WTC11 (cell line): ENCODE results near the gene ERBB4. TPM values are rescaled to one million over a fixed set of nuclear protein-coding genes. Genes with fewer than 3 reads are reported as not detected.

Source experiments
- ATAC-seq: fragments of 200-7000 bp; cut with Tn5 transposase; 2 replicates; pipeline ENCODE4 v1.10.0; 2021; ENCODE audit warnings: mild to moderate bottlenecking, moderate library complexity
- CTCF ChIA-PET: fragments of 300-600 bp; sonication (Branson Sonifier 250); formaldehyde crosslinking; loops from one replicate; lab custom pipeline; 2021; ENCODE audit warnings: antibody characterized with exemption; lab: Charles Lee
- POLR2A ChIA-PET: fragments of 350-600 bp; sonication (Branson Sonifier 250); formaldehyde crosslinking; loops from one replicate; lab custom pipeline; 2021; ENCODE audit warnings: antibody characterized with exemption; lab: Charles Lee
- DNase-seq: peaks from one replicate; pipeline ENCODE4 v3.0.0; 2021; ENCODE audit warnings: low spot score
- H3K27ac Mint-ChIP-seq: 2 replicates; pipeline ENCODE4 v1.8.0; 2021; ENCODE audit warnings: mixed read lengths
- H3K27me3 Mint-ChIP-seq: 2 replicates; pipeline ENCODE4 v1.8.0; 2021; ENCODE audit warnings: low read depth, mild to moderate bottlenecking, moderate library complexity, mixed read lengths
- H3K36me3 Mint-ChIP-seq: 2 replicates; pipeline ENCODE4 v1.8.0; 2021; ENCODE audit warnings: mixed read lengths
- H3K4me1 Mint-ChIP-seq: 2 replicates; pipeline ENCODE4 v1.8.0; 2022; ENCODE audit warnings: mixed read lengths
- H3K4me3 Mint-ChIP-seq: 2 replicates; pipeline ENCODE4 v1.8.0; 2021; ENCODE audit warnings: mild to moderate bottlenecking, moderate library complexity, mixed read lengths
- H3K9me3 Mint-ChIP-seq: 2 replicates; pipeline ENCODE4 v1.8.0; 2021; ENCODE audit warnings: mixed read lengths
- AR ChIP-seq: fragments of 250-450 bp; sonication (Bioruptor Pico); IDR thresholded peaks from 2 replicates; pipeline ENCODE4 v1.9.0; 2021; ENCODE audit warnings: mild to moderate bottlenecking
- CBFB ChIP-seq: sonication (generic); formaldehyde crosslinking; IDR thresholded peaks from 2 replicates; pipeline ENCODE4 v1.8.1; 2022; ENCODE audit warnings: mild to moderate bottlenecking, low read depth, missing genetic modification reagents
- CREM ChIP-seq: sonication (generic); formaldehyde crosslinking; IDR thresholded peaks from 2 replicates; pipeline ENCODE4 v1.8.1; 2022; ENCODE audit warnings: mild to moderate bottlenecking, missing genetic modification reagents, moderate library complexity
- ELF4 ChIP-seq: sonication (generic); formaldehyde crosslinking; IDR thresholded peaks from 2 replicates; pipeline ENCODE4 v1.8.1; 2022; ENCODE audit warnings: low read depth, mild to moderate bottlenecking, moderate library complexity, missing genetic modification reagents
- ESRRA ChIP-seq: sonication (generic); formaldehyde crosslinking; IDR thresholded peaks from 2 replicates; pipeline ENCODE4 v1.8.1; 2022; ENCODE audit warnings: mild to moderate bottlenecking, missing genetic modification reagents, borderline replicate concordance
- ETV6 ChIP-seq: sonication (generic); formaldehyde crosslinking; IDR thresholded peaks from 2 replicates; pipeline ENCODE4 v1.8.1; 2022; ENCODE audit warnings: mild to moderate bottlenecking, missing genetic modification reagents
- FOXP4 ChIP-seq: sonication (generic); formaldehyde crosslinking; IDR thresholded peaks from 2 replicates; pipeline ENCODE4 v1.8.0; 2022; ENCODE audit warnings: mild to moderate bottlenecking, missing genetic modification reagents
- GRHL2 ChIP-seq: fragments of 250-450 bp; sonication (Bioruptor Pico); IDR thresholded peaks from 2 replicates; pipeline ENCODE4 v1.8.0; 2022; ENCODE audit warnings: mild to moderate bottlenecking, moderate library complexity; ENCODE audit not compliant: insufficient replicate concordance, severe bottlenecking
- GTF2I ChIP-seq: fragments of 250-450 bp; sonication (Bioruptor Pico); conservative IDR thresholded peaks from 2 replicates; pipeline ENCODE4 v1.4.0; 2021; ENCODE audit warnings: mild to moderate bottlenecking
- HMGA2 ChIP-seq: fragments of 250-450 bp; sonication (Bioruptor Pico); IDR thresholded peaks from 2 replicates; pipeline ENCODE4 v1.4.0; 2021; ENCODE audit warnings: mild to moderate bottlenecking, moderate library complexity
- HMGXB4 ChIP-seq: sonication (generic); formaldehyde crosslinking; IDR thresholded peaks from 2 replicates; pipeline ENCODE4 v1.8.1; 2023; ENCODE audit warnings: mild to moderate bottlenecking, moderate library complexity, missing genetic modification reagents
- KAT7 ChIP-seq: sonication (generic); formaldehyde crosslinking; IDR thresholded peaks from 2 replicates; pipeline ENCODE4 v1.8.1; 2023; ENCODE audit warnings: missing genetic modification reagents, mild to moderate bottlenecking, borderline replicate concordance
- MAX ChIP-seq: sonication (generic); formaldehyde crosslinking; IDR thresholded peaks from 2 replicates; pipeline ENCODE4 v1.8.0; 2022; ENCODE audit warnings: mild to moderate bottlenecking, missing genetic modification reagents
- NFATC4 ChIP-seq: fragments of 250-450 bp; sonication (Bioruptor Pico); IDR thresholded peaks from 2 replicates; pipeline ENCODE4 v1.9.0; 2021; ENCODE audit warnings: mild to moderate bottlenecking
- NFYB ChIP-seq: sonication (generic); formaldehyde crosslinking; conservative IDR thresholded peaks from 2 replicates; pipeline ENCODE4 v1.8.0; 2022; ENCODE audit warnings: low read depth, missing genetic modification reagents
- NR1H2 ChIP-seq: sonication (generic); formaldehyde crosslinking; IDR thresholded peaks from 2 replicates; pipeline ENCODE4 v1.9.0; 2021; ENCODE audit warnings: mild to moderate bottlenecking, moderate library complexity, missing genetic modification reagents
- SMAD4 ChIP-seq: sonication (generic); formaldehyde crosslinking; IDR thresholded peaks from 2 replicates; pipeline ENCODE4 v1.8.0; 2022; ENCODE audit warnings: mild to moderate bottlenecking, missing genetic modification reagents
- TP53 ChIP-seq: sonication (generic); formaldehyde crosslinking; IDR thresholded peaks from 2 replicates; pipeline ENCODE4 v1.8.1; 2023; ENCODE audit warnings: mild to moderate bottlenecking, missing genetic modification reagents
- USF2 ChIP-seq: sonication (generic); formaldehyde crosslinking; IDR thresholded peaks from 2 replicates; pipeline ENCODE4 v1.8.1; 2023; ENCODE audit warnings: mild to moderate bottlenecking, missing genetic modification reagents, moderate library complexity
- ZBTB21 ChIP-seq: sonication (generic); formaldehyde crosslinking; IDR thresholded peaks from 2 replicates; pipeline ENCODE4 v1.8.1; 2023; ENCODE audit warnings: mild to moderate bottlenecking, missing genetic modification reagents, borderline replicate concordance
- ZNF232 ChIP-seq: sonication (generic); formaldehyde crosslinking; IDR thresholded peaks from 2 replicates; pipeline ENCODE4 v1.8.0; 2022; ENCODE audit warnings: mild to moderate bottlenecking, missing genetic modification reagents
- ZNF396 ChIP-seq: fragments of 250-450 bp; sonication (Bioruptor Pico); IDR thresholded peaks from 2 replicates; pipeline ENCODE4 v1.8.0; 2021; ENCODE audit warnings: mild to moderate bottlenecking, moderate library complexity, borderline replicate concordance
- ZNF423 ChIP-seq: fragments of 250-450 bp; sonication (Bioruptor Pico); IDR thresholded peaks from 2 replicates; pipeline ENCODE4 v2.1.2; 2022; ENCODE audit warnings: mild to moderate bottlenecking, moderate library complexity
- ZSCAN18 ChIP-seq: fragments of 250-450 bp; sonication (Bioruptor Pico); IDR thresholded peaks from 2 replicates; pipeline ENCODE4 v2.1.2; 2022; ENCODE audit warnings: mild to moderate bottlenecking, moderate library complexity
- total RNA-seq: library from RNA; stranded (reverse); gene quantifications from 3 replicates; pipeline ENCODE4 v1.2.3, GENCODE V29; 2021

ERBB4 gene
- total RNA-seq, 1 experiment from 2014 or later: 1.6 TPM

GRCh38 chr2:212154477-212154878 is 384.1 kb downstream of the ERBB4 start:
- H3K27me3 Mint-ChIP-seq: no peaks in the 10 kb centered on the region
- H3K4me1 Mint-ChIP-seq: peaks cover 5% of the 10 kb centered on the region
- ChIA-PET CTCF (no interaction called here), POLR2A (no interaction called here)
- H3K27ac Mint-ChIP-seq: no peak overlapping the region
- DNase-seq (no peak), ATAC-seq (no peak)
- TF ChIP-seq ETV6 (CRISPR knock-in tag): no peak
- no peak for TF ChIP-seq GRHL2 (CRISPR knock-in tag)
- no peak for TF ChIP-seq ZNF232 (CRISPR knock-in tag)
- TF ChIP-seq NFYB: no peak
- TF ChIP-seq NR1H2: no peak
- TF ChIP-seq SMAD4: no peak
- TF ChIP-seq USF2 (CRISPR knock-in tag): no peak
- no peak for TF ChIP-seq FOXP4 (CRISPR knock-in tag)
- no peak for TF ChIP-seq MAX (CRISPR knock-in tag)
- H3K9me3 Mint-ChIP-seq: no peaks in the 10 kb centered on the region
- no peak overlapping the region for H3K4me3 Mint-ChIP-seq
- no peaks in the 10 kb centered on the region for H3K36me3 Mint-ChIP-seq

GRCh38 chr2:212153923-212154322 is 384.7 kb downstream of the ERBB4 start:
- POLR2A ChIA-PET: no interaction called here
- Mint-ChIP-seq H3K9me3 (no peaks in the 10 kb centered on the region), H3K36me3 (no peaks in the 10 kb centered on the region), H3K4me3 (no peak overlapping the region), H3K27me3 (no peaks in the 10 kb centered on the region), H3K4me1 (peaks cover 5% of the 10 kb centered on the region), H3K27ac (no peak overlapping the region)
- no peak for ATAC-seq
- CTCF ChIA-PET: no interaction called here
- DNase-seq: no peak
- TF ChIP-seq AR (CRISPR knock-in tag): no peak
- no peak for TF ChIP-seq KAT7 (CRISPR knock-in tag)
- no peak for TF ChIP-seq ELF4 (CRISPR knock-in tag)
- no peak for TF ChIP-seq ETV6 (CRISPR knock-in tag)
- TF ChIP-seq HMGA2: no peak
- no peak for TF ChIP-seq CREM
- no peak for TF ChIP-seq NFATC4
- no peak for TF ChIP-seq TP53 (CRISPR knock-in tag)
- no peak for TF ChIP-seq NR1H2
- TF ChIP-seq ESRRA (CRISPR knock-in tag): no peak
- TF ChIP-seq ZNF423 (CRISPR knock-in tag): no peak
- TF ChIP-seq ZSCAN18: no peak
- TF ChIP-seq CBFB: no peak
- TF ChIP-seq ZBTB21 (CRISPR knock-in tag): no peak
- no peak for TF ChIP-seq GTF2I (CRISPR knock-in tag)
- no peak for TF ChIP-seq HMGXB4 (CRISPR knock-in tag)
- TF ChIP-seq ZNF396: no peak
